OCI-LY1 (cell line): ENCODE data around the gene PRSS1.
"Not testable (repeated sequence)": the region's sequence is repeated elsewhere in the genome, so short reads cannot be mapped to it uniquely, and the experiment has no call there.

ENCODE experiments used
- H2AFZ ChIP-seq: fragments of 200-600 bp; sonication (generic), shearing (Covaris generic); 2 replicates; pipeline ENCODE4 v1.6.0; 2014; ENCODE audit warnings: antibody characterized with exemption, mild to moderate bottlenecking, low read length
- H3F3A ChIP-seq: fragments of 200-600 bp; sonication (generic), shearing (Covaris generic); 2 replicates; pipeline ENCODE4 v1.6.0; 2014; ENCODE audit warnings: mild to moderate bottlenecking, antibody characterized with exemption, low read length, moderate library complexity; ENCODE audit not compliant: insufficient read depth
- H3K27ac ChIP-seq: fragments of 200-600 bp; sonication (generic); 2 replicates; pipeline ENCODE4 v1.5.1; 2014; ENCODE audit warnings: low read length, mixed run types, mild to moderate bottlenecking, low read depth; ENCODE audit not compliant: poor library complexity, severe bottlenecking
- H3K27me3 ChIP-seq: fragments of 200-600 bp; sonication (generic); 2 replicates; pipeline ENCODE4 v1.6.0; 2014; ENCODE audit warnings: antibody characterized with exemption, mild to moderate bottlenecking, low read length, moderate library complexity; ENCODE audit not compliant: insufficient read depth
- H3K36me3 ChIP-seq: fragments of 200-600 bp; sonication (generic); 2 replicates; pipeline ENCODE4 v1.6.1; 2014; ENCODE audit warnings: mild to moderate bottlenecking, antibody characterized with exemption, low read length, moderate library complexity, mixed read lengths; ENCODE audit not compliant: insufficient read depth
- H3K4me1 ChIP-seq: fragments of 200-600 bp; sonication (generic); 2 replicates; pipeline ENCODE4 v1.5.1; 2014; ENCODE audit warnings: mild to moderate bottlenecking, low read length, moderate library complexity; ENCODE audit not compliant: insufficient read depth, severe bottlenecking
- H3K4me2 ChIP-seq: fragments of 200-600 bp; sonication (generic), shearing (Covaris generic); 2 replicates; pipeline ENCODE4 v1.6.1; 2014; ENCODE audit warnings: low read length
- H3K4me3 ChIP-seq: fragments of 200-600 bp; sonication (generic); 2 replicates; pipeline ENCODE4 v1.5.1; 2014; ENCODE audit warnings: low read length, low read depth, mild to moderate bottlenecking, mixed read lengths; ENCODE audit not compliant: poor library complexity, severe bottlenecking
- H3K79me2 ChIP-seq: fragments of 200-600 bp; shearing (Covaris generic); 2 replicates; pipeline ENCODE4 v1.6.1; 2016; ENCODE audit warnings: mixed run types, low read length, mixed read lengths; ENCODE audit not compliant: insufficient read depth
- H3K9ac ChIP-seq: fragments of 200-600 bp; sonication (generic), shearing (Covaris generic); 2 replicates; pipeline ENCODE4 v1.6.1; 2014; ENCODE audit warnings: mild to moderate bottlenecking, low read length, mixed read lengths
- H3K9me2 ChIP-seq: fragments of 200-600 bp; sonication (generic), shearing (Covaris generic); 2 replicates; pipeline ENCODE4 v1.6.1; 2014; ENCODE audit warnings: low read depth, mild to moderate bottlenecking, low read length, mixed read lengths
- H3K9me3 ChIP-seq: fragments of 200-600 bp; shearing (Covaris generic); 2 replicates; pipeline ENCODE4 v1.6.1; 2014; ENCODE audit warnings: low read length, mixed read lengths
- H4K20me1 ChIP-seq: fragments of 200-600 bp; sonication (generic), shearing (Covaris generic); 2 replicates; pipeline ENCODE4 v1.6.0; 2016; ENCODE audit warnings: mild to moderate bottlenecking, low read length; ENCODE audit not compliant: insufficient read depth
- EZH2 ChIP-seq: fragments of 200-600 bp; sonication (generic), shearing (Covaris generic); IDR thresholded peaks from 2 replicates; pipeline ENCODE4 v1.8.0; 2017; ENCODE audit warnings: borderline replicate concordance, mixed run types, mild to moderate bottlenecking, antibody characterized with exemption, low read length, moderate library complexity, mixed read lengths
- TF ChIP-seq, protein P1 (sequence below): fragments of 200-600 bp; sonication (generic), shearing (Covaris generic); IDR thresholded peaks from 2 replicates; pipeline ENCODE4 v1.5.1; 2017; ENCODE audit warnings: mild to moderate bottlenecking, antibody characterized with exemption, low read length, moderate library complexity, mixed read lengths

PRSS1 gene

DNA sequence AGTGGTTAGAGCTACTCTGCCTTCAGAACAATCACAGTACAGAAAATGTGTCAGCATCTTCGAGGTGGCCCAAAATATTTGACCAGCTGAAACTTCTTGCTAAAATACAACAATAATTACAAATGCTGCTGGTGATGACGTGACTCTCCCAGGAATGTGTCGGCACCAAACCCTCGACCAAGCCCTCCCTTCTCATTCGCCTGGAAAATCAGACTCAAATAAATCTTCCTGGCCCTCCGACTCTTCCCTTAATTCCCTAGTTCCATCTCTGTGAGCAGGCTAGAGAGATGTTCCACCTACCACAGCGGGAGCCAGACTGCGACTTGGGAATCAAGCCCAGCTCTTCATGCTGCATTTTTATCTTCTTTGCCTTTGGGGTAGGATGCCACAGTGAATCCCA, 25.6 kb downstream of the PRSS1 start:
- TF ChIP-seq, protein P1, sequence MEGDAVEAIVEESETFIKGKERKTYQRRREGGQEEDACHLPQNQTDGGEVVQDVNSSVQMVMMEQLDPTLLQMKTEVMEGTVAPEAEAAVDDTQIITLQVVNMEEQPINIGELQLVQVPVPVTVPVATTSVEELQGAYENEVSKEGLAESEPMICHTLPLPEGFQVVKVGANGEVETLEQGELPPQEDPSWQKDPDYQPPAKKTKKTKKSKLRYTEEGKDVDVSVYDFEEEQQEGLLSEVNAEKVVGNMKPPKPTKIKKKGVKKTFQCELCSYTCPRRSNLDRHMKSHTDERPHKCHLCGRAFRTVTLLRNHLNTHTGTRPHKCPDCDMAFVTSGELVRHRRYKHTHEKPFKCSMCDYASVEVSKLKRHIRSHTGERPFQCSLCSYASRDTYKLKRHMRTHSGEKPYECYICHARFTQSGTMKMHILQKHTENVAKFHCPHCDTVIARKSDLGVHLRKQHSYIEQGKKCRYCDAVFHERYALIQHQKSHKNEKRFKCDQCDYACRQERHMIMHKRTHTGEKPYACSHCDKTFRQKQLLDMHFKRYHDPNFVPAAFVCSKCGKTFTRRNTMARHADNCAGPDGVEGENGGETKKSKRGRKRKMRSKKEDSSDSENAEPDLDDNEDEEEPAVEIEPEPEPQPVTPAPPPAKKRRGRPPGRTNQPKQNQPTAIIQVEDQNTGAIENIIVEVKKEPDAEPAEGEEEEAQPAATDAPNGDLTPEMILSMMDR: no peak
- TF ChIP-seq EZH2: no peak
- no peaks in the 10 kb centered on the region for H3K9me2 ChIP-seq
- H3K27me3 ChIP-seq: 0 out of 2 replicates have a peak, but pooled peaks cover 4% of the 10 kb centered on the region
- no peaks in the 10 kb centered on the region for H3F3A ChIP-seq
- no peak overlapping the region for H3K4me3 ChIP-seq
- no peaks in the 10 kb centered on the region for H3K9me3 ChIP-seq
- peaks cover 15% of the 10 kb centered on the region for H3K4me1 ChIP-seq
- no peaks in the 10 kb centered on the region for H3K36me3 ChIP-seq
- no peaks in the 10 kb centered on the region for H3K79me2 ChIP-seq
- no peak overlapping the region for H3K4me2 ChIP-seq
- H3K27ac ChIP-seq: no peak overlapping the region
- H2AFZ ChIP-seq: no peak overlapping the region
- H3K9ac ChIP-seq: no peak overlapping the region
- no peaks in the 10 kb centered on the region for H4K20me1 ChIP-seq

DNA sequence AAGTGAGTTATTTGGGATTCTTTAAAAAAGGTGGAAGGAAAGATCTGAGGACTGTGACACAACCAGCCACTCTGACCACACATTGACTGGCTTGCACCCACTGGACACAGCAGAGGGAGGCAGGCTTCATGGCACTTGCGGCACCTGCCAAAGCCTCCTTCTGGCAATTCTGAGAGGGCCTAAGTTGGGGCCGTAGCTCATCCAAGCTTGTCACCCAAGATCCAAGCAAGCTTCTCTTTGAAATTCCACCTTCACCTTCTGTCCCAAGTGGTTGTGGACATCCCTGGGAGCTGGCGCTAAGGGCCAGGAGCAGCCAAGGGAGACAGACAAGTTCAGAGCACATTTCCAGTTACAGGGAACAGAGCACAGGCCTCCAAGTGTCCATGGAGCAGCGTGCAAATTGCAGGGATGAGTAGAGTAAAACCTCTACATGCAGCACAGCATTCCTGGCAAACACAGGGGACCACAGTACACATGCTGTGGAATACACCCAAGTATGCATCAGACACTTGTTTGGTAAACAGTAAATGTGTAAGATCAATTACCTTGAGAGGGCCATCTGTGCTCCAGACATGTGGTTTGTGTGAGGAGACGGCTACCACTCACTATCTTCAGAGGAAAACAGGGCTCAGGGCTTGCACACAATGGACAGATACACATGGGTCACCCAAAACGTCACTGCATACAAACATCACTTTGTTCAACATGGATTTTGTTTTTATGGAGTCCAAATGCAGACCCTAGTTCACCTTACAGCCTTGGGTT, 26.3 kb downstream of the PRSS1 start:
- not testable (repeated sequence) for H3K9me3 ChIP-seq, H4K20me1 ChIP-seq, H3K27ac ChIP-seq, H3K9ac ChIP-seq, H3K36me3 ChIP-seq, H3K4me2 ChIP-seq, H3K9me2 ChIP-seq, H3K27me3 ChIP-seq, H3K79me2 ChIP-seq, H3F3A ChIP-seq, H2AFZ ChIP-seq, H3K4me3 ChIP-seq
- H3K4me1 ChIP-seq: peaks cover 12% of the 10 kb centered on the region

DNA sequence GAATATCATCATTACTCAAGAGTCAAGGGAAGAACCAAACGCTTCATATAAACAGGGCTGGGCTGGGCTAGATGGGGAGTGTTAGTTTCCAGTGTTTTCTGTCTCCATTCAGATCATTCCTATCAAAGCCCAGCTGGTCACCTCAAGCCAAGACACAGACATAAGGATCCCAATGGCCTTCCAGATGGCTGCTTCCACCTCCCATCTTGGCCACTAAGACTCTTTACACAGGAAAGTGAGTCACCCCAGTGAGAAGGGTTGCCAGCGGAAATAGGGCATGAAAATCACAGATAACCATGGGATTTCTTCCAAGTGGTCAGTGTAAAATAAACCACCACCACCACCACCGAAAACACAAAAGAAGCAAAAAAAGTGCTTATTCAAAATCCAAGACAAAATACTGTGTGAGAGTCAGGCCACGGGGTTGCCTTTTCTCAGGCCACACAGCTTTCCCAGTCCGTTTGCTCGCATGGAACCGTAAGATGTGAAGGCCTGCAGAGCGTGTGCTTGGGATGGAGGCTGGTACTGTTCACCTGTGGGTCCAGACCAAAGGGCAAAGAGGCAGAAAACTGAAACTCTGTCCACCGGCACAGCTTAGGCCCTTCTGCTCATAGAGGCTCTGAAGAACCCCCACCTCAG, 27.1 kb downstream of the PRSS1 start:
- peaks cover 6% of the 10 kb centered on the region for H3K4me1 ChIP-seq
- H3K9ac ChIP-seq: no peak overlapping the region
- H3K4me2 ChIP-seq: no peak overlapping the region
- no peak overlapping the region for H2AFZ ChIP-seq
- no peaks in the 10 kb centered on the region for H3F3A ChIP-seq
- H3K9me2 ChIP-seq: no peaks in the 10 kb centered on the region
- H3K79me2 ChIP-seq: no peaks in the 10 kb centered on the region
- H3K27me3 ChIP-seq: 0 out of 2 replicates have a peak, but pooled peaks cover 4% of the 10 kb centered on the region
- H3K4me3 ChIP-seq: no peak overlapping the region
- H3K36me3 ChIP-seq: no peaks in the 10 kb centered on the region
- no peaks in the 10 kb centered on the region for H3K9me3 ChIP-seq
- TF ChIP-seq, protein P1: no peak
- TF ChIP-seq EZH2: no peak
- H3K27ac ChIP-seq: no peak overlapping the region
- no peaks in the 10 kb centered on the region for H4K20me1 ChIP-seq

DNA sequence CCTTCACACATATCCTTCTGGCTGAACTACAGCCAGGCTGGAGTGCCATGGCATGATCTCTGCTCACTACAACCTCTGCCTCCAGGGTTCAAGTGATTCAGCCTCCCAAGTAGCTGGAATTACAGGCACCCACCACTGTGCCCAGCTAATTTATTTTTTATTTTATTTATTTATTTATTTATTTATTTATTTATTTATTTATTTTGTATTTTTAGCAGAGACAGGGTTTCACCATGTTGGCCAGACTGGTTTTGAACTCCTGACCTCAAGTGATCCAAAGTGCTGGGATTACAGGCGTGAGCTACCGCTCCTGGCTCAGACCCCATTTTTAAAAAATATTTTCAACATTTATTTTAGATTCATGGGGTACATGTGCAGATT, 27.6 kb downstream of the PRSS1 start:
- not testable (repeated sequence) for H3K79me2 ChIP-seq, H3K36me3 ChIP-seq, H3F3A ChIP-seq, H3K9me2 ChIP-seq, H3K9ac ChIP-seq, H3K27ac ChIP-seq, H4K20me1 ChIP-seq, H3K4me3 ChIP-seq, H2AFZ ChIP-seq, H3K27me3 ChIP-seq, H3K4me1 ChIP-seq, H3K4me2 ChIP-seq, H3K9me3 ChIP-seq
